Thyroid gland (tissue), 4 donors: ENCODE results near the gene ZNF215.

Experiments
- POLR2A ChIP-seq, 2 donors: fragments of 450-650 bp; IDR thresholded peaks; one replicate each; pipeline ENCODE4 v1.6.1; 2017; ENCODE audit warnings: antibody characterized with exemption in 2 of 2, mild to moderate bottlenecking in 2 of 2, moderate library complexity in 1 of 2
- TF ChIP-seq, protein P1 (sequence below), 6 experiments: fragments of 200-600 bp in 3 of 6; fragments of 450-650 bp in 3 of 6; sonication (generic) in 3 of 6; IDR thresholded peaks; one replicate each; pipeline ENCODE4 v1.5.1; 2016 to 2019; ENCODE audit warnings: antibody characterized with exemption in 6 of 6, mild to moderate bottlenecking in 2 of 6, inconsistent platforms in 1 of 6, moderate library complexity in 1 of 6

DNA sequence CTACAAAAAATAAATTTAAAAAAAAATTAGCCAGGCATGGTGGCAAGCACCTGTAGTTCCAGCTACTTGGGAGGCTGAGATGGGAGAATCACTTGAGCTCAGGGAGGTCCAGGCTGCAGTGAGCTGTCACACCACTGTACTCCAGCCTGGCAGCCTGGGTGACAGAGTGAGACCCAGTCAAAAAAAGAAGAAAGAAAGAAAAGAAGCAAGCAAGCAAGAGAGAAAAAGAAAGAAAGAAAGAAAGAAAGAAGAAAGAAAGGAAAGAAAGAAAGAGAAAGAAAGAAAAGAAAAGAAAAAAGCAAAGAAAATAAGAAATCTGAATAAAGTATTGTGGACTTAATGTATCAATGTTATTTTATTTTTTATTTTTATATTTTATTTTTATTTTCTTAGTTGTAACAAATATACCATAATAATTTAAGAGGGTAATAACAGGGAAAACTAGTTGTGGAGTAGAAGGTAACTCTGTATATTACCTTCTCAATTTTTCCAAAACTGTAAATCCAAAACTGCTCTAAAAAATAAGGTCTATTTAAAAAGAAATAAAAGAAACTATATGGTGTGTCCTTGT lies 1.1 kb upstream of the ZNF215 start:
- TF ChIP-seq, protein P1, sequence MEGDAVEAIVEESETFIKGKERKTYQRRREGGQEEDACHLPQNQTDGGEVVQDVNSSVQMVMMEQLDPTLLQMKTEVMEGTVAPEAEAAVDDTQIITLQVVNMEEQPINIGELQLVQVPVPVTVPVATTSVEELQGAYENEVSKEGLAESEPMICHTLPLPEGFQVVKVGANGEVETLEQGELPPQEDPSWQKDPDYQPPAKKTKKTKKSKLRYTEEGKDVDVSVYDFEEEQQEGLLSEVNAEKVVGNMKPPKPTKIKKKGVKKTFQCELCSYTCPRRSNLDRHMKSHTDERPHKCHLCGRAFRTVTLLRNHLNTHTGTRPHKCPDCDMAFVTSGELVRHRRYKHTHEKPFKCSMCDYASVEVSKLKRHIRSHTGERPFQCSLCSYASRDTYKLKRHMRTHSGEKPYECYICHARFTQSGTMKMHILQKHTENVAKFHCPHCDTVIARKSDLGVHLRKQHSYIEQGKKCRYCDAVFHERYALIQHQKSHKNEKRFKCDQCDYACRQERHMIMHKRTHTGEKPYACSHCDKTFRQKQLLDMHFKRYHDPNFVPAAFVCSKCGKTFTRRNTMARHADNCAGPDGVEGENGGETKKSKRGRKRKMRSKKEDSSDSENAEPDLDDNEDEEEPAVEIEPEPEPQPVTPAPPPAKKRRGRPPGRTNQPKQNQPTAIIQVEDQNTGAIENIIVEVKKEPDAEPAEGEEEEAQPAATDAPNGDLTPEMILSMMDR (IDR thresholded peaks at IDR 0.05), result no peak
- no peak for TF ChIP-seq POLR2A (IDR thresholded peaks at IDR 0.05)
